Thyroid gland (tissue), 4 donors: ENCODE data around the gene CKS1B. TPM values are rescaled to one million over a fixed set of nuclear protein-coding genes. Genes with fewer than 3 reads are reported as not detected.

Source experiments
- DNase-seq, 2 donors: peaks; one replicate each; pipeline ENCODE4 v3.0.0-alpha.2; 2019
- H3K27ac ChIP-seq, 3 donors: fragments of 200-600 bp; sonication (generic); 1 replicate in 2 of 3; 2 replicates in 1 of 3; pipeline ENCODE4 v1.5.1; 2016 to 2019; ENCODE audit warnings: mild to moderate bottlenecking in 1 of 3, moderate library complexity in 1 of 3
- H3K27me3 ChIP-seq: fragments of 200-600 bp; sonication (generic); one replicate; pipeline ENCODE4 v1.5.1; 2019
- H3K36me3 ChIP-seq, 2 donors: fragments of 200-600 bp; sonication (generic); one replicate each; pipeline ENCODE4 v1.5.1; 2016 to 2019
- H3K4me1 ChIP-seq, 2 donors: fragments of 200-600 bp; sonication (generic); one replicate each; pipeline ENCODE4 v1.5.1; 2017 to 2019
- H3K4me3 ChIP-seq, 3 donors: fragments of 200-600 bp; sonication (generic); replicated peaks in 1 of 3; 1 replicate in 2 of 3; 2 replicates in 1 of 3; pipeline ENCODE4 v1.5.1; 2016; ENCODE audit warnings: mild to moderate bottlenecking in 1 of 3
- H3K9me3 ChIP-seq: fragments of 200-600 bp; sonication (generic); one replicate; pipeline ENCODE4 v1.5.1; 2017
- POLR2A ChIP-seq, 2 donors: fragments of 450-650 bp; IDR thresholded peaks; one replicate each; pipeline ENCODE4 v1.6.1; 2017; ENCODE audit warnings: antibody characterized with exemption in 2 of 2, mild to moderate bottlenecking in 2 of 2, moderate library complexity in 1 of 2
- WGBS, 2 donors: methylation state at CpG; one replicate each; pipeline ENCODE4 v1.1.5; 2017; 5-methylcytosine and 5-hydroxymethylcytosine counted together
- intact Hi-C: fragments of 100-400 bp; cut with DNase I; formaldehyde crosslinking; loops from one replicate; pipeline ENCODE4 v1.15.1; 2023
- total RNA-seq, 4 donors: library from RNA; depleted of rRNA; stranded (reverse); fragments of >200 nt; gene quantifications; one replicate each; pipeline ENCODE4 v1.2.3, GENCODE V29; 2016
- TF ChIP-seq, protein P1 (sequence below), 6 experiments: fragments of 200-600 bp in 3 of 6; fragments of 450-650 bp in 3 of 6; sonication (generic) in 3 of 6; IDR thresholded peaks; one replicate each; pipeline ENCODE4 v1.5.1; 2016 to 2019; ENCODE audit warnings: antibody characterized with exemption in 6 of 6, mild to moderate bottlenecking in 2 of 6, inconsistent platforms in 1 of 6, moderate library complexity in 1 of 6

CKS1B gene
- total RNA-seq, 4 donors from 2014 or later, result 14.3 to 29.5 (median 22.6) TPM

DNA sequence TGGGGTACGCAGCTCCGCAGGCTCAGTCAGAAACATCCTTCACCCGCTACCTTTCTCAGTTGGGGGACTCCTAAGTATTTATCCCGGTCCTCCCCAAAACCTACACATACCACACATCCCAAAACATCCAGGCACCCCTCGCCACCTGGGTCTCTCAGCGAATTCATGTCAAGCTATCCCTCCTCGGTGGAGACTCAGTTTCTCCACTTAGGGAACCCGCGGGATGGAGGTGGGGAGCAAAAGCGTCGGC, 26.9 kb downstream of the CKS1B start:
- H3K4me1 ChIP-seq, result peaks cover 38 to 40% of the 10 kb centered on the region in 2 donors
- peak overlapping the region; percentile 86 to 99 (median 95) for H3K27ac ChIP-seq
- intact Hi-C loops, result no loop called here
- WGBS, 2 donors, result 0 to 1% methylated on average over 6 to 11 of the region's 11 CpGs
- DNase-seq, result no peak
- TF ChIP-seq, protein P1, sequence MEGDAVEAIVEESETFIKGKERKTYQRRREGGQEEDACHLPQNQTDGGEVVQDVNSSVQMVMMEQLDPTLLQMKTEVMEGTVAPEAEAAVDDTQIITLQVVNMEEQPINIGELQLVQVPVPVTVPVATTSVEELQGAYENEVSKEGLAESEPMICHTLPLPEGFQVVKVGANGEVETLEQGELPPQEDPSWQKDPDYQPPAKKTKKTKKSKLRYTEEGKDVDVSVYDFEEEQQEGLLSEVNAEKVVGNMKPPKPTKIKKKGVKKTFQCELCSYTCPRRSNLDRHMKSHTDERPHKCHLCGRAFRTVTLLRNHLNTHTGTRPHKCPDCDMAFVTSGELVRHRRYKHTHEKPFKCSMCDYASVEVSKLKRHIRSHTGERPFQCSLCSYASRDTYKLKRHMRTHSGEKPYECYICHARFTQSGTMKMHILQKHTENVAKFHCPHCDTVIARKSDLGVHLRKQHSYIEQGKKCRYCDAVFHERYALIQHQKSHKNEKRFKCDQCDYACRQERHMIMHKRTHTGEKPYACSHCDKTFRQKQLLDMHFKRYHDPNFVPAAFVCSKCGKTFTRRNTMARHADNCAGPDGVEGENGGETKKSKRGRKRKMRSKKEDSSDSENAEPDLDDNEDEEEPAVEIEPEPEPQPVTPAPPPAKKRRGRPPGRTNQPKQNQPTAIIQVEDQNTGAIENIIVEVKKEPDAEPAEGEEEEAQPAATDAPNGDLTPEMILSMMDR (IDR thresholded peaks at IDR 0.05), result no peak
- TF ChIP-seq POLR2A (IDR thresholded peaks at IDR 0.05), result no peak
- no peaks in the 10 kb centered on the region for H3K36me3 ChIP-seq
- H3K9me3 ChIP-seq, result no peaks in the 10 kb centered on the region
- no peaks in the 10 kb centered on the region for H3K27me3 ChIP-seq
- peak overlapping the region; percentile 23 to 86 (median 41) for H3K4me3 ChIP-seq

DNA sequence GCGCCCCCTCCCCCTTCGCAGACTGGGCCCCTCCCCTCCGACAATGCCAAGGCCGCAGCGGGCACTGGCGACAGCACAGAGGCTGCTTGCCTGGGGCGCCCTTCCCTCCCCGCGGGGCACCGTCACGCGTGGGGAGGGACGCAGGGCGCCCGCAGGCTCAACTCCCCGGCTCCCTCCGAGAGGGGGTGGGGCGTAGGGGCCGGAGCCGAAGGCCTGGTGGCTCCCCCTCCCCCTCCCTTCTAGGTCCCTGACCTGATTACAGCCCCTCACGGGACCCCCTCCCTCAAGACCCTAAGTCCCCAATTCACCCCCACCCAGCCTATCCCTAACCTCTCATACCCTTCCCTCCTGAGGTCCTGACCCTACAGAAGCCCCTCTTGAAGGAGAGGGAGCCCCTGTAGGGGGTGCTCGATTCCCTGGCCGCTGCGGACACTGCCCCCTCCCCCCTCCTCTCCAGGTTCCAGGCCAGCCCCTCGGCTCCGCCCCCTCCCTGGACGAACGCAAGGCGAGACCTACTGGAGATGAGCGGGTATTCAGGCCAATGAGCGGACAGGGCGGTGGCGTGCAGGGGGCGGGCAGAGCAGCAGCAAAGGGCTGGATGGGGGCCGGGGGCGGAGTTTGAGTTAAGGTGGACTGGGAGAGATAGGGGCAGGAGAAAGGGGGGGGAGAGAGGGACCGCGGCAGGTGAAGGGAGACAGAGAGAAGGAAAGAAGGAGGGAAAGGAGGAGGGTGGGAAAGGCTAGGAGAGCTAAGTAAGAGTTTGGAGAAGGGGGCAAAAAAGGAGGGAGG, 27.4 kb downstream of the CKS1B start:
- H3K36me3 ChIP-seq, result no peaks in the 10 kb centered on the region
- 0 to 1% methylated on average over 25 to 26 of the region's 38 CpGs for WGBS, 2 donors
- H3K4me1 ChIP-seq, result peaks cover 43 to 45% of the 10 kb centered on the region in 2 donors
- H3K9me3 ChIP-seq, result no peaks in the 10 kb centered on the region
- intact Hi-C loops, result no loop called here
- no peaks in the 10 kb centered on the region for H3K27me3 ChIP-seq
- peak; percentile 100 for DNase-seq
- H3K27ac ChIP-seq, result peak overlapping the region; percentile 86 to 99 (median 95)
- H3K4me3 ChIP-seq, result peak overlapping the region; percentile 23 to 86 (median 41)
- TF ChIP-seq, protein P1 (IDR thresholded peaks at IDR 0.05), result peak in 5 of 6 experiments; percentile 19 to 44 (median 38)
- peak; percentile 69 to 91 for TF ChIP-seq POLR2A (IDR thresholded peaks at IDR 0.05)

DNA sequence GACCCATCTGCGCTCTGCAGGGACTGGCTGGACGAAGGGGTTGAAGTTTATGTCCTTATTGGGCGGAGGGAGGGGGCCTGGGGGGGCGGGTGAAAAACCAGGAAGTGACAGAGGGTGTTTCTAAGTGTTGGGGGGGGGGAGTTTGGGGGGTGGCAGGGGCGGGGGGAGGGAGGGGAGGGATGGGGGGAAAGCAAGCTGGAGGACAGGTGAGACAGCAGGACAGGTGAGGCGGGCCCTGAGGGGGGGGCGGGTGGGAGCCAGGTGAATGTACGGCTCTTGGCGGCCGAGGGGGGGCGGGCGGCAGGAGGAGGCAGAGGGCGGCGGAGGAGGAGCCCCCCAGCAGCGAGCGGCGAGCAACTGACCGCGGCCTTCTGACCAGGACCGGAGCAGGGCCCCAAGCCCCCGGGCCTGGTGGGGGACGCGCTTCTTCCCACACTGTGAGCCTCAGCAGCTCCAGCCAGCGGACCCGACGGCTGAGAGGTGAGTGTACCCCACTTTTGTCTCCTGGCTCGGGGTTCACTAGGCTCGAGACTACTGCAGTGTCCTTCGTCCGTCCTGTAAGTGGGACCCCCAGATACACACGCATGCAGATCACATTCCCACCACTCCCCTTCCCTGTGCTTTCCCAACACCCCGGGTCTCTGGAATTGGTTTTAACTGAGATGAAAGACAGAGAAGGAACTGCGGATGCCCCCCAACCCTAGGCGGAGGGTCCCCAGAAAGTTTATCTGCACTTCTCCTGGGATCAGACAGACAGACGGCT, 28.2 kb downstream of the CKS1B start, which contains the start of gene ZBTB7B:
Gene ZBTB7B, plus strand, starts transcription at position 339 of the 763 bp plus-strand sequence. CDS start 11,859 bp downstream, outside the sequence.
- Histone ChIP-seq H3K9me3 (no peaks in the 10 kb centered on the region), H3K27ac (peak within 1 kb of the TSS; percentile 91 to 99 (median 95)), H3K4me1 (peaks cover 50 to 53% of the 10 kb centered on the region in 2 donors), H3K27me3 (no peaks in the 10 kb centered on the region), H3K36me3 (no peaks in the 10 kb centered on the region), H3K4me3 (peak within 1 kb of the TSS; percentile 86 to 97 (median 93))
- peak; percentile 59 to 73 for DNase-seq
- TF ChIP-seq, protein P1 (IDR thresholded peaks at IDR 0.05), result no peak
- no peak for TF ChIP-seq POLR2A (IDR thresholded peaks at IDR 0.05)
- 0 to 2% methylated on average over 8 to 9 of the region's 35 CpGs for WGBS, 2 donors
- intact Hi-C loops, result no loop called here

DNA sequence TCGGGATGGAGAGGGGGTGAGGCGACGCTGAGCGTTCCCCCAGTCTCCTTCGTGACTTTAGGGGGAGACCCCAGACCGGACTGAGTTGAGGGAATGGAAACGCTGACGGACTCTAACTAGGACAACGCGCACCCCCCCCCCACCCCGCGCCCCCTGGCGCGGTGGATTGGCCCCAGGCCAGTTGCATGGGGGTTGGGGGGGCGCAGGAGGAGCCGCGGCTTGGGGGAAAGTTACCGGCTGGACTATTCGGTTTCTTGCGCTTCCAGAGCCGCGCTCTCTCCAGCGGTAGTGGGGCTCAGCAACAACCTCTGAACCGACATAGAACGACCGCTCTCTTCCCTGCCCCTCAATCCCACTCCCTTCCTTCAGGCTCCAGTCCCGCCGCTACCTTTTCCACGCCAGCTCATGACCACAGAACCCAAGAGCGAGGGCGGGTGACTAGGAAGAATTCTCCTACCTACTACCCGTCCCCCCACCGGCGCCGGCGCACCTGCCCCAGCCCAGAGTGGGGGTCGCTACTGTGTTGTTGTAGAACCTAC, 28.8 kb downstream of the CKS1B start:
- peak in 1 of 2 donors; percentile 59 for DNase-seq
- intact Hi-C loops, result no loop called here

More for the DNA sequence above, 28.8 kb downstream of the CKS1B start:
- Histone ChIP-seq H3K4me3 (peak overlapping the region; percentile 86 to 97 (median 93)), H3K36me3 (no peaks in the 10 kb centered on the region), H3K4me1 (peaks cover 57 to 60% of the 10 kb centered on the region in 2 donors), H3K27me3 (no peaks in the 10 kb centered on the region), H3K27ac (peak overlapping the region; percentile 91 to 99 (median 95)), H3K9me3 (no peaks in the 10 kb centered on the region)
- peak in 1 of 2 donors; percentile 33 for TF ChIP-seq POLR2A (IDR thresholded peaks at IDR 0.05)
- TF ChIP-seq, protein P1 (IDR thresholded peaks at IDR 0.05), result no peak
- 1% methylated on average over 24 to 25 of the region's 37 CpGs for WGBS, 2 donors
